Peyer's patch (tissue), 4 donors: ENCODE data around the gene NAPG. TPM values are rescaled to one million over a fixed set of nuclear protein-coding genes. Genes with fewer than 3 reads are reported as not detected.
"Not testable (repeated sequence)": the region's sequence is repeated elsewhere in the genome, so short reads cannot be mapped to it uniquely, and the experiment has no call there.

Experiments
- DNase-seq, 3 donors: peaks; one replicate each; pipeline ENCODE4 v3.0.0-alpha.2; 2017 to 2019
- H3K27ac ChIP-seq, 4 donors: fragments of 200-600 bp; sonication (generic); one replicate each; pipeline ENCODE4 v1.5.1; 2016 to 2019
- H3K27me3 ChIP-seq, 2 donors: fragments of 200-600 bp; sonication (generic); one replicate each; pipeline ENCODE4 v1.5.1; 2019
- H3K36me3 ChIP-seq, 3 donors: fragments of 200-600 bp; sonication (generic); one replicate each; pipeline ENCODE4 v1.5.1; 2016 to 2019
- H3K4me1 ChIP-seq, 4 donors: fragments of 200-600 bp; sonication (generic); one replicate each; pipeline ENCODE4 v1.5.1; 2016 to 2019
- H3K4me3 ChIP-seq, 4 donors: fragments of 200-600 bp; sonication (generic); 1 replicate in 3 of 4; 2 replicates in 1 of 4; pipeline ENCODE4 v1.5.1; 2016 to 2019; ENCODE audit warnings: mild to moderate bottlenecking in 1 of 4
- H3K9me3 ChIP-seq, 4 donors: fragments of 200-600 bp; sonication (generic); one replicate each; pipeline ENCODE4 v1.5.1; 2016 to 2019; ENCODE audit warnings: mild to moderate bottlenecking in 1 of 4
- POLR2A ChIP-seq, 2 donors: fragments of 450-650 bp; IDR thresholded peaks; one replicate each; pipeline ENCODE4 v1.5.1; 2017; ENCODE audit warnings: antibody characterized with exemption in 2 of 2, mild to moderate bottlenecking in 2 of 2, moderate library complexity in 2 of 2
- total RNA-seq, 4 donors: library from RNA; depleted of rRNA; stranded (reverse); fragments of >200 nt; gene quantifications; one replicate each; pipeline ENCODE4 v1.1.0, GENCODE V29; 2016
- TF ChIP-seq, protein P1 (sequence below), 6 experiments: fragments of 450-650 bp in 4 of 6; fragments of 200-600 bp in 2 of 6; sonication (generic) in 1 of 6; IDR thresholded peaks; one replicate each; pipeline ENCODE4 v1.5.1; 2017 to 2019; ENCODE audit warnings: antibody characterized with exemption in 6 of 6, mild to moderate bottlenecking in 3 of 6, moderate library complexity in 1 of 6

NAPG gene
- total RNA-seq, 4 donors from 2014 or later, result 22.8 to 43.8 (median 30.4) TPM

DNA sequence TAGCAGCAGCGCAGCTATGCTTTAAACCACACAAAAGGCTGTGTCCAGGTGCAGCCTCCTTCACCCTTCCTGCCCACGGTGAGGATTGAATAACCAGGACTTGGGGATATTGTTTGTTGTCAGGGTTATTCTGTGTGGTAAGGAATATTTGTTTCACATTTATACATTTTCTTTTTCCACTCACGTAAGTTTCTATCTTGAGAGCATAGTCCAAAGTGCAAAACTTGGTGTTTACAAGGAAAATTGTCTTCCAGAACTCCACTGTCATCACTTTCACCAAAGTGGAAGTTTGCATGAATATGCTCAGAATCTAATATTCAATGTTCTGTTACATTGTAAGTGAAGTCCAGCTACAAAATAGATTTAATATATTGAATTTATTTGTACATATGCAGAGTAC, 26.4 kb downstream of the NAPG start:
- H3K9me3 ChIP-seq, result no peaks in the 10 kb centered on the region
- H3K27ac ChIP-seq, result no peak overlapping the region
- no peak overlapping the region for H3K4me3 ChIP-seq
- no peak for DNase-seq
- TF ChIP-seq, protein P1, sequence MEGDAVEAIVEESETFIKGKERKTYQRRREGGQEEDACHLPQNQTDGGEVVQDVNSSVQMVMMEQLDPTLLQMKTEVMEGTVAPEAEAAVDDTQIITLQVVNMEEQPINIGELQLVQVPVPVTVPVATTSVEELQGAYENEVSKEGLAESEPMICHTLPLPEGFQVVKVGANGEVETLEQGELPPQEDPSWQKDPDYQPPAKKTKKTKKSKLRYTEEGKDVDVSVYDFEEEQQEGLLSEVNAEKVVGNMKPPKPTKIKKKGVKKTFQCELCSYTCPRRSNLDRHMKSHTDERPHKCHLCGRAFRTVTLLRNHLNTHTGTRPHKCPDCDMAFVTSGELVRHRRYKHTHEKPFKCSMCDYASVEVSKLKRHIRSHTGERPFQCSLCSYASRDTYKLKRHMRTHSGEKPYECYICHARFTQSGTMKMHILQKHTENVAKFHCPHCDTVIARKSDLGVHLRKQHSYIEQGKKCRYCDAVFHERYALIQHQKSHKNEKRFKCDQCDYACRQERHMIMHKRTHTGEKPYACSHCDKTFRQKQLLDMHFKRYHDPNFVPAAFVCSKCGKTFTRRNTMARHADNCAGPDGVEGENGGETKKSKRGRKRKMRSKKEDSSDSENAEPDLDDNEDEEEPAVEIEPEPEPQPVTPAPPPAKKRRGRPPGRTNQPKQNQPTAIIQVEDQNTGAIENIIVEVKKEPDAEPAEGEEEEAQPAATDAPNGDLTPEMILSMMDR (IDR thresholded peaks at IDR 0.05), result no peak
- no peak for TF ChIP-seq POLR2A (IDR thresholded peaks at IDR 0.05)
- H3K27me3 ChIP-seq, result no peaks in the 10 kb centered on the region
- H3K36me3 ChIP-seq, result peaks cover 0 to 92% (median 0%) of the 10 kb centered on the region in 3 donors
- no peaks in the 10 kb centered on the region for H3K4me1 ChIP-seq

DNA sequence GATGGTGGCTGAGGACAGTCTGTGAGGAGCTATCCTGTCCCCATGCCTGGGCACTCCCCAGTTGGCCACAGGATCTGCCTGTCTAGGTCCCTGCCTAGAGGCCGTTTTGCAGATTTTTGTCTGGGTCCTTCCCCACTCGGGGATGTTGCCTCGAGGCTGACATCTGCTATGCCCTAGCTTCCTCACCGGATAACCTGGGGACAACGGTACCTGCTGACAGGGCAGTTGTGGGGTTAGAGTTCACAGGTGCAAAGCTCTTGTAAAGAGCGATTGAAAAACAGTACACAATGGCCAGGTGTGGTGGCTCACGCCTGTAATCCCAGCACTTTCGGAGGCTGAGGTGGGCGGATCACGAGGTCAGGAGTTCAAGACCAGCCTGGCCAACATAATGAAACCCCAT, 30.4 kb downstream of the NAPG start:
- not testable (repeated sequence) for H3K4me3 ChIP-seq, H3K9me3 ChIP-seq, H3K27me3 ChIP-seq, H3K4me1 ChIP-seq, H3K27ac ChIP-seq, DNase-seq
- H3K36me3 ChIP-seq, result peaks cover 0 to 55% (median 0%) of the 10 kb centered on the region in 3 donors

DNA sequence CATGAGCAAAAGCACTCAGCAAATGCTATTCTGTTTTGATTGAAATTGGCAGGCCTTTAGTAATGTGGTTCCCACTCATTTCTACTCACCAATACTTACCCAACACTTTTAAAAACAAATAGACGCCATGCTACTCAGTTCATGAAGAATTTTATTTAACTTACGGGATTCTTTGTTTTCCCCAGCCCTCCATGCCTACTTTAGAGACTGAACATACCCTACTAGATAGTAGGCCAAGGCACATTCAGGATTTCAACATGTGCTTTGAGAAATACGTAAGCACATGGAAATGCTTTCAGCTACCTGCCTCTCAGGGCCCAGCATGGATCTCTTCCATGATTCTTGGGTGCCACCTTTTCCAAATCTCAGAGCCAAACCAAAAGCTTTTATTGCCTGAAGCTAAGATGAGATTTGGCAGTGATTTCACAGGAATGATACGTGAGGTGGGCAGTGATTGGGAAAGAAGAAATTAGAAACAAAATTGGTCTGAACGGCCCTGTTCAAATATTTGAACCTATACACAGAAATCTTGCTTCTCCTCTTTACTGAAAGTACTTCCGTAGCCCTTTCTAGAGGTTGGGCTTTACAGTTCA, 31.4 kb downstream of the NAPG start:
- TF ChIP-seq, protein P1 (IDR thresholded peaks at IDR 0.05), result no peak
- TF ChIP-seq POLR2A (IDR thresholded peaks at IDR 0.05), result no peak
- H3K36me3 ChIP-seq, result peaks cover 0 to 46% (median 0%) of the 10 kb centered on the region in 3 donors
- no peaks in the 10 kb centered on the region for H3K27me3 ChIP-seq

DNA sequence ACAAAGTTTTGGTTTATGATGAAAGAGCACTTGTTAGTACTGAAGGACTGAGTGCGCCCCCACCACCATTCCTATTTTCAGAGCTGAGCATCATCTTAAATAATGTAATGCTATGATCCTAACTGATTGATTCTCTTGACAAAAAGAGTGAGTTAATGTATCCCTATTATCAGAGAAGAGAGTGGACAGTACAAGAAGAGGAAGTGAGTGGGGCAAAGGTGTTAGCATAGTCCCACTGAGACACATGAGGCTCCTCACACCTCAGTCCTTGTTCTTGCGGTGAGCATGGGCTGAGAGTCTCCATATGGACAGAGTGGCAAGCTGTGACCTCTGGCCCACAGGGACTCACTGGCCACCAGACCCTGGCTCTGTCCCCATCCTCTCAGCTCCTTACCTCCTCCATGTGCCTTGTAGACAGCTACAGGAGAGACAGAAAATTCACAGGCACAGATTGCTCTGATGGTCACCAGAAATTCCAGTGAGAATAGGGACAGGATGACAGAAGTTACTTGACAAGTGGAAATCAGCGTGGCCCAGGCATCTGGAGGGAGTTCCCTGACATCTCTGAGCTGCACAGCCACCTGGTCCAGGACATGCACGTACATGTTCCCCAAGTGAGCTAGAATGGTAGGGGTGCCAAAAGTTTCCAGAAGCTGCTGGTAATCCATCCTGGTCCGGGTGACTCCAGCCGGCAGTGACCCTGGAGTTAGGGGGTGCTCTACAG, 32.6 kb downstream of the NAPG start:
- DNase-seq, result no peak
- no peaks in the 10 kb centered on the region for H3K9me3 ChIP-seq
- peaks cover 0 to 5% (median 3%) of the 10 kb centered on the region in 4 donors for H3K4me1 ChIP-seq
- H3K27ac ChIP-seq, result no peak overlapping the region
- H3K27me3 ChIP-seq, result no peaks in the 10 kb centered on the region
- TF ChIP-seq, protein P1 (IDR thresholded peaks at IDR 0.05), result no peak
- no peak for TF ChIP-seq POLR2A (IDR thresholded peaks at IDR 0.05)
- H3K36me3 ChIP-seq, result peaks cover 0 to 34% (median 0%) of the 10 kb centered on the region in 3 donors
- no peak overlapping the region for H3K4me3 ChIP-seq

More for the DNA sequence above, 31.4 kb downstream of the NAPG start:
- Histone ChIP-seq H3K27ac (no peak overlapping the region), H3K4me3 (no peak overlapping the region), H3K9me3 (no peaks in the 10 kb centered on the region), H3K4me1 (peaks cover 0 to 5% (median 3%) of the 10 kb centered on the region in 4 donors)
- DNase-seq, result no peak

DNA sequence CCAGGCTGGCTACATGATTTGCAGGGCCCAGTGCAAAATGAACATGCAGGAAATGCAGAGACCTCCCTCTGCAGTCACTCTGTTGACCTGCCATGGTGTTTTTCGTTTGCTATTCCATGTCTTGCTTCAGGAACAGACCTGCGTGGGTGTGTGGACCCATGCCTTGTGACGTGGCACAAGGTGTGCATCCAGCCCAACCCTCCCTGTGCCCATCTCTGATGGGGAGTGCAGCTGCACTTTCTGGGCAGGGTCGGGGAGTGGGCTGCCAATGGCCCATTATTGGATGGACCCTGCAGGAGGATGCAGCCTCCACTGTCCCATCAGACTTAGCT, 33.1 kb downstream of the NAPG start:
- TF ChIP-seq, protein P1 (IDR thresholded peaks at IDR 0.05), result no peak
- no peak for TF ChIP-seq POLR2A (IDR thresholded peaks at IDR 0.05)
- DNase-seq, result no peak
- peaks cover 0 to 28% (median 0%) of the 10 kb centered on the region in 3 donors for H3K36me3 ChIP-seq
- peaks cover 0 to 5% (median 3%) of the 10 kb centered on the region in 4 donors for H3K4me1 ChIP-seq
- H3K27ac ChIP-seq, result no peak overlapping the region
- no peak overlapping the region for H3K4me3 ChIP-seq
- no peaks in the 10 kb centered on the region for H3K27me3 ChIP-seq
- H3K9me3 ChIP-seq, result no peaks in the 10 kb centered on the region
